Stomach (tissue), 9 donors: ENCODE measurements around the gene GGA1. TPM values are rescaled to one million over a fixed set of nuclear protein-coding genes. Genes with fewer than 3 reads are reported as not detected.

Experiments
- DNase-seq, 2 donors: peaks; one replicate each; pipeline versions ENCODE4 v3.0.0 to v3.0.0-alpha.2; 2013 to 2019
- H3K27ac ChIP-seq, 5 donors: fragments of 200-600 bp in 4 of 5; sonication (generic) in 4 of 5; one replicate each; pipeline ENCODE4 v1.5.1; 2013 to 2019; ENCODE audit warnings: mild to moderate bottlenecking in 1 of 5, moderate library complexity in 1 of 5
- H3K27me3 ChIP-seq, 3 donors: fragments of 200-600 bp; sonication (generic); one replicate each; pipeline ENCODE4 v1.5.1; 2017 to 2019; ENCODE audit warnings: mixed run types in 1 of 3
- H3K36me3 ChIP-seq, 4 donors: fragments of 200-600 bp; sonication (generic); 1 replicate in 3 of 4; 2 replicates in 1 of 4; pipeline ENCODE4 v1.5.1; 2016 to 2019
- H3K4me1 ChIP-seq, 4 donors: fragments of 200-600 bp; sonication (generic); one replicate each; pipeline ENCODE4 v1.5.1; 2016 to 2019
- H3K4me3 ChIP-seq, 4 donors: fragments of 200-600 bp; sonication (generic) in 3 of 4; one replicate each; pipeline ENCODE4 v1.5.1; 2016 to 2019; ENCODE audit warnings: mild to moderate bottlenecking in 1 of 4
- H3K9me3 ChIP-seq, 4 donors: fragments of 200-600 bp; sonication (generic); one replicate each; pipeline ENCODE4 v1.5.1; 2016 to 2019
- CTCF ChIP-seq, 7 experiments: fragments of 450-650 bp in 4 of 7; fragments of 200-600 bp in 3 of 7; sonication (generic) in 3 of 7; IDR thresholded peaks; one replicate each; pipeline ENCODE4 v1.5.1; 2016 to 2019; ENCODE audit warnings: antibody characterized with exemption in 7 of 7, control low read depth in 2 of 7, mild to moderate bottlenecking in 1 of 7
- EP300 ChIP-seq: sonication (generic); formaldehyde crosslinking; IDR thresholded peaks from one replicate; pipeline ENCODE4 v1.6.1; 2017; ENCODE audit warnings: antibody characterized with exemption
- POLR2A ChIP-seq, 4 donors: fragments of 450-650 bp; IDR thresholded peaks; one replicate each; pipeline ENCODE4 v1.6.1; 2016; ENCODE audit warnings: antibody characterized with exemption in 4 of 4, control low read depth in 2 of 4, mild to moderate bottlenecking in 1 of 4, moderate library complexity in 1 of 4
- POLR2AphosphoS5 ChIP-seq, 3 donors: sonication (generic); formaldehyde crosslinking; IDR thresholded peaks; one replicate each; pipeline ENCODE4 v1.6.1; 2016; ENCODE audit warnings: antibody characterized with exemption in 3 of 3
- WGBS, 5 donors: extraction: QIAGEN DNeasy Blood & Tissue Kit in 3 of 5; methylation state at CpG; one replicate each; pipeline versions ENCODE4 v1.1.5 to v1.1.7; 2013 to 2018; 5-methylcytosine and 5-hydroxymethylcytosine counted together
- intact Hi-C: fragments of 100-400 bp; cut with DNase I; formaldehyde crosslinking; loops from one replicate; pipeline ENCODE4 v1.15.1; 2023; ENCODE audit warnings: low total_unique reads
- polyA plus RNA-seq, 3 donors: library from polyadenylated mRNA; stranded (reverse); fragments of 200-250 nt; gene quantifications; one replicate each; pipeline ENCODE4 v1.2.3, GENCODE V29; 2013
- total RNA-seq, 5 donors: library from RNA; depleted of rRNA; stranded (reverse); fragments of >200 nt; gene quantifications; one replicate each; pipeline versions ENCODE4 v1.1.0 to v1.2.3, GENCODE V29; 2014 to 2016
- donor health status: healthy with polysubstance abuse.
- donor health status: Bipolar disorder and iron deficiency.
- donor health status: healthy.

The GGA1 gene
- total and polyA plus RNA-seq, 8 donors = 30.3 to 87.9 (median 45.9) TPM

- TF ChIP-seq POLR2AphosphoS5 (IDR thresholded peaks at IDR 0.05) (no peak), CTCF (IDR thresholded peaks at IDR 0.05) (no peak), EP300 (no peak)
- Histone ChIP-seq H3K4me1 (peaks cover 0 to 16% (median 13%) of the 10 kb centered on the region in 4 donors), H3K4me3 (no peak overlapping the region), H3K9me3 (no peaks in the 10 kb centered on the region), H3K27me3 (no peaks in the 10 kb centered on the region), H3K36me3 (peaks cover 48 to 99% (median 90%) of the 10 kb centered on the region in 4 donors), H3K27ac (no peak overlapping the region)
- WGBS, 5 donors = 81 to 93% (median 90%) methylated on average over 7 of the region's 7 CpGs
- intact Hi-C loops = no loop called here
- no peak for DNase-seq
Measured at GRCh38 chr22:37619991-37620390, 11.4 kb downstream of the GGA1 start.

- peaks cover 9 to 31% (median 27%) of the 10 kb centered on the region in 4 donors for H3K4me1 ChIP-seq
- peaks cover 40 to 99% (median 88%) of the 10 kb centered on the region in 4 donors for H3K36me3 ChIP-seq
- DNase-seq = no peak
- H3K4me3 ChIP-seq = no peak overlapping the region
- intact Hi-C loops = no loop called here
- no peaks in the 10 kb centered on the region for H3K27me3 ChIP-seq
- no peak for TF ChIP-seq CTCF (IDR thresholded peaks at IDR 0.05)
- no peak for TF ChIP-seq POLR2AphosphoS5 (IDR thresholded peaks at IDR 0.05)
- TF ChIP-seq EP300 = no peak
- TF ChIP-seq POLR2A (IDR thresholded peaks at IDR 0.05) = no peak
- no peaks in the 10 kb centered on the region for H3K9me3 ChIP-seq
- H3K27ac ChIP-seq = no peak overlapping the region
- 90 to 96% (median 93%) methylated on average over 12 of the region's 12 CpGs for WGBS, 5 donors
Measured at GRCh38 chr22:37621352-37621860, 12.8 kb downstream of the GGA1 start.

- peak; percentile 73 to 88 for DNase-seq
- Histone ChIP-seq H3K27ac (peak overlapping the region in 4 of 5 donors; percentile 20 to 84 (median 50)), H3K4me3 (no peak overlapping the region), H3K9me3 (no peaks in the 10 kb centered on the region), H3K36me3 (peaks cover 28 to 91% (median 83%) of the 10 kb centered on the region in 4 donors), H3K4me1 (peaks cover 23 to 47% (median 43%) of the 10 kb centered on the region in 4 donors), H3K27me3 (no peaks in the 10 kb centered on the region)
- WGBS, 5 donors = 61 to 65% (median 63%) methylated on average over 20 to 22 of the region's 22 CpGs
- intact Hi-C loops = no loop called here
- peak in 5 of 7 experiments; percentile 49 to 95 (median 87) for TF ChIP-seq CTCF (IDR thresholded peaks at IDR 0.05)
- no peak for TF ChIP-seq POLR2AphosphoS5 (IDR thresholded peaks at IDR 0.05)
Measured at GRCh38 chr22:37623075-37624016, 14.7 kb downstream of the GGA1 start.

- WGBS, 5 donors = 32 to 60% (median 49%) methylated on average over 4 to 6 of the region's 6 CpGs
- Histone ChIP-seq H3K4me3 (no peak overlapping the region), H3K27ac (peak overlapping the region in 3 of 5 donors; percentile 45 to 84 (median 55)), H3K36me3 (peaks cover 22 to 91% (median 83%) of the 10 kb centered on the region in 4 donors), H3K9me3 (no peaks in the 10 kb centered on the region), H3K4me1 (peaks cover 23 to 51% (median 43%) of the 10 kb centered on the region in 4 donors), H3K27me3 (no peaks in the 10 kb centered on the region)
- intact Hi-C loops = no loop called here
- TF ChIP-seq POLR2AphosphoS5 (IDR thresholded peaks at IDR 0.05) (no peak), CTCF (IDR thresholded peaks at IDR 0.05) (no peak), EP300 (no peak), POLR2A (IDR thresholded peaks at IDR 0.05) (no peak)
- DNase-seq = no peak
Measured at GRCh38 chr22:37624017-37624365, 15.4 kb downstream of the GGA1 start.
